Measurements from ENCODE around the gene ZNF70. TPM values are rescaled to one million over a fixed set of nuclear protein-coding genes. Genes with fewer than 3 reads are reported as not detected.

Gene ZNF70
- total and polyA plus RNA-seq, 10 of the 15 experiments (the other 5 are each of a cell fraction or from before 2014, with no cell fraction given), result 0.15 to 2.3 (median 0.85) TPM

DNA sequence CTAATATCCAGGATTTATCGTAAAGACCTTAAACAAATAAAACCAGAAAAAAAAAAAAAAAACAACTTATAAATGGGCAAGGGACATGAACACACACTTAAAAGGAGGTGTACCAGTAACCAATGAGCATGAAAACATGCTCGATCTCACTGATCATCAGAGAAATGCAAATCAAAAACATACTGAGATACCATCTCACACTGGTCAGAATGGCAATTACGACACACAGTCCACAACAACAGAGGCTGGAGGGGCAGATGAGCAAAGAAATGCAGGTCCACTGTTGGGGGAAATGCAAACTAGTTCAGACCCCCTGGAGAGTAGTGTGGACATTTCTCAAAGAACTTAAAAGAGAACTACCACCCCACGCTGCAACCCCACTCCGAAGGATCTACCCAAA lies 46.9 kb downstream of the ZNF70 start:
- Histone ChIP-seq H2AFZ (ENCODE audit: control insufficient read depth, low read depth, low read length) (no peak overlapping the region), H3K27me3 (replicated peaks in 1 of 2; ENCODE audit: control insufficient read depth in 2 of 2, insufficient read depth in 2 of 2, low read length in 1 of 2) (no peaks in the 10 kb centered on the region), H3K4me3 (no peak overlapping the region), H3K36me3 (ENCODE audit: control insufficient read depth in 2 of 2, insufficient read depth in 2 of 2, low read length in 1 of 2) (peaks cover 5 to 36% of the 10 kb centered on the region in 2 experiments), H3K9ac (ENCODE audit: control insufficient read depth, insufficient read depth, low read length) (no peak overlapping the region), H4K20me1 (ENCODE audit: control insufficient read depth, insufficient read depth) (no peaks in the 10 kb centered on the region), H3K9me3 (replicated peaks; ENCODE audit: control insufficient read depth, insufficient read depth, low read length) (no peaks in the 10 kb centered on the region), H3K4me2 (ENCODE audit: control insufficient read depth, insufficient read depth) (no peak overlapping the region), H3K4me1 (ENCODE audit: control insufficient read depth, insufficient read depth, low read length) (0 out of 2 replicates have a peak, but pooled peaks cover 8% of the 10 kb centered on the region), H3K27ac (ENCODE audit: control insufficient read depth, insufficient read depth) (no peak overlapping the region), H3K79me2 (ENCODE audit: control insufficient read depth, insufficient read depth, low read length) (no peaks in the 10 kb centered on the region)
- intact Hi-C loops (cut with micrococcal nuclease; ENCODE audit: unreplicated experiment), result no loop called here
- ChIA-PET CTCF (no interaction called here), SMC1A (ENCODE audit: uncharacterized antibody, unreplicated experiment) (no interaction called here), POLR2A (no interaction called here), RAD21 (ENCODE audit: unreplicated experiment) (no interaction called here)
- in situ Hi-C loops (cut with MboI), result no loop called here
- no peak for FAIRE-seq
- DNase-seq (ENCODE audit: low read depth, low spot score), result no peak
- TF ChIP-seq SUZ12 (IDR thresholded peaks at IDR 0.05; ENCODE audit: unreplicated experiment) (no peak), EGR1 (IDR thresholded peaks at IDR 0.05; ENCODE audit: borderline replicate concordance in 1 of 2, low read depth in 2 of 2, low read length in 2 of 2) (no peak), GABPA (IDR thresholded peaks at IDR 0.05; ENCODE audit: low read depth) (no peak), EP300 (IDR thresholded peaks at IDR 0.05; ENCODE audit: borderline replicate concordance in 1 of 2, control insufficient read depth in 1 of 2, low read depth in 2 of 2, low read length in 2 of 2) (no peak)
- TF ChIP-seq, protein P1, sequence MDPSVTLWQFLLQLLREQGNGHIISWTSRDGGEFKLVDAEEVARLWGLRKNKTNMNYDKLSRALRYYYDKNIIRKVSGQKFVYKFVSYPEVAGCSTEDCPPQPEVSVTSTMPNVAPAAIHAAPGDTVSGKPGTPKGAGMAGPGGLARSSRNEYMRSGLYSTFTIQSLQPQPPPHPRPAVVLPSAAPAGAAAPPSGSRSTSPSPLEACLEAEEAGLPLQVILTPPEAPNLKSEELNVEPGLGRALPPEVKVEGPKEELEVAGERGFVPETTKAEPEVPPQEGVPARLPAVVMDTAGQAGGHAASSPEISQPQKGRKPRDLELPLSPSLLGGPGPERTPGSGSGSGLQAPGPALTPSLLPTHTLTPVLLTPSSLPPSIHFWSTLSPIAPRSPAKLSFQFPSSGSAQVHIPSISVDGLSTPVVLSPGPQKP (IDR thresholded peaks at IDR 0.05; ENCODE audit: low read depth, low read length), result no peak
- no peak for ATAC-seq
- 86% methylated on average over 5 of the region's 5 CpGs for WGBS (ENCODE audit: insufficient coverage, insufficient replicate concordance, low lambda C conversion rate, missing lambda C conversion rate)
- no TSS peak for BruUV-seq (replicated peaks)

- no peak for DNase-seq (ENCODE audit: low read depth, low spot score)
- H3K4me1 ChIP-seq (ENCODE audit: control insufficient read depth, insufficient read depth, low read length), result peaks cover 19% of the 10 kb centered on the region
- WGBS (ENCODE audit: insufficient coverage, insufficient replicate concordance, low lambda C conversion rate, missing lambda C conversion rate), result 79% methylated on average over 7 of the region's 7 CpGs
- ChIA-PET RAD21 (ENCODE audit: unreplicated experiment) (no interaction called here), SMC1A (ENCODE audit: uncharacterized antibody, unreplicated experiment) (no interaction called here), CTCF (no interaction called here), POLR2A (no interaction called here)
- H3K9me3 ChIP-seq (replicated peaks; ENCODE audit: control insufficient read depth, insufficient read depth, low read length), result no peaks in the 10 kb centered on the region
- intact Hi-C loops (cut with micrococcal nuclease; ENCODE audit: unreplicated experiment), result no loop called here
- no TSS peak for BruUV-seq (replicated peaks)
- no peaks in the 10 kb centered on the region for H3K79me2 ChIP-seq (ENCODE audit: control insufficient read depth, insufficient read depth, low read length)
- ATAC-seq, result no peak
- H3K27ac ChIP-seq (ENCODE audit: control insufficient read depth, insufficient read depth), result no peak overlapping the region
- H3K27me3 ChIP-seq (replicated peaks in 1 of 2; ENCODE audit: control insufficient read depth in 2 of 2, insufficient read depth in 2 of 2, low read length in 1 of 2), result no peaks in the 10 kb centered on the region
- H4K20me1 ChIP-seq (ENCODE audit: control insufficient read depth, insufficient read depth), result no peaks in the 10 kb centered on the region
- H3K36me3 ChIP-seq (ENCODE audit: control insufficient read depth in 2 of 2, insufficient read depth in 2 of 2, low read length in 1 of 2), result peaks cover 9 to 22% of the 10 kb centered on the region in 2 experiments
- no peak overlapping the region for H3K4me3 ChIP-seq
- in situ Hi-C loops (cut with MboI), result no loop called here
- no peak overlapping the region for H2AFZ ChIP-seq (ENCODE audit: control insufficient read depth, low read depth, low read length)
- no peak overlapping the region for H3K4me2 ChIP-seq (ENCODE audit: control insufficient read depth, insufficient read depth)
- no peak for FAIRE-seq
- H3K9ac ChIP-seq (ENCODE audit: control insufficient read depth, insufficient read depth, low read length), result no peak overlapping the region
- TF ChIP-seq KDM1A (IDR thresholded peaks at IDR 0.05; ENCODE audit: borderline replicate concordance) (no peak), PML (IDR thresholded peaks at IDR 0.05; ENCODE audit: low read length) (no peak), POLR2AphosphoS2 (IDR thresholded peaks at IDR 0.05; ENCODE audit: low read depth, low read length) (no peak), ZNF384 (IDR thresholded peaks at IDR 0.05; ENCODE audit: borderline replicate concordance, low read depth, low read length) (no peak), RUNX3 (IDR thresholded peaks at IDR 0.05; ENCODE audit: low read length) (no peak), TCF3 (IDR thresholded peaks at IDR 0.05; ENCODE audit: borderline replicate concordance, insufficient read depth, low read depth, low read length) (no peak)
- TF ChIP-seq, protein P2, sequence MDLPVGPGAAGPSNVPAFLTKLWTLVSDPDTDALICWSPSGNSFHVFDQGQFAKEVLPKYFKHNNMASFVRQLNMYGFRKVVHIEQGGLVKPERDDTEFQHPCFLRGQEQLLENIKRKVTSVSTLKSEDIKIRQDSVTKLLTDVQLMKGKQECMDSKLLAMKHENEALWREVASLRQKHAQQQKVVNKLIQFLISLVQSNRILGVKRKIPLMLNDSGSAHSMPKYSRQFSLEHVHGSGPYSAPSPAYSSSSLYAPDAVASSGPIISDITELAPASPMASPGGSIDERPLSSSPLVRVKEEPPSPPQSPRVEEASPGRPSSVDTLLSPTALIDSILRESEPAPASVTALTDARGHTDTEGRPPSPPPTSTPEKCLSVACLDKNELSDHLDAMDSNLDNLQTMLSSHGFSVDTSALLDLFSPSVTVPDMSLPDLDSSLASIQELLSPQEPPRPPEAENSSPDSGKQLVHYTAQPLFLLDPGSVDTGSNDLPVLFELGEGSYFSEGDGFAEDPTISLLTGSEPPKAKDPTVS (IDR thresholded peaks at IDR 0.05; ENCODE audit: low read depth, low read length), result no peak
- TF ChIP-seq, protein P3, sequence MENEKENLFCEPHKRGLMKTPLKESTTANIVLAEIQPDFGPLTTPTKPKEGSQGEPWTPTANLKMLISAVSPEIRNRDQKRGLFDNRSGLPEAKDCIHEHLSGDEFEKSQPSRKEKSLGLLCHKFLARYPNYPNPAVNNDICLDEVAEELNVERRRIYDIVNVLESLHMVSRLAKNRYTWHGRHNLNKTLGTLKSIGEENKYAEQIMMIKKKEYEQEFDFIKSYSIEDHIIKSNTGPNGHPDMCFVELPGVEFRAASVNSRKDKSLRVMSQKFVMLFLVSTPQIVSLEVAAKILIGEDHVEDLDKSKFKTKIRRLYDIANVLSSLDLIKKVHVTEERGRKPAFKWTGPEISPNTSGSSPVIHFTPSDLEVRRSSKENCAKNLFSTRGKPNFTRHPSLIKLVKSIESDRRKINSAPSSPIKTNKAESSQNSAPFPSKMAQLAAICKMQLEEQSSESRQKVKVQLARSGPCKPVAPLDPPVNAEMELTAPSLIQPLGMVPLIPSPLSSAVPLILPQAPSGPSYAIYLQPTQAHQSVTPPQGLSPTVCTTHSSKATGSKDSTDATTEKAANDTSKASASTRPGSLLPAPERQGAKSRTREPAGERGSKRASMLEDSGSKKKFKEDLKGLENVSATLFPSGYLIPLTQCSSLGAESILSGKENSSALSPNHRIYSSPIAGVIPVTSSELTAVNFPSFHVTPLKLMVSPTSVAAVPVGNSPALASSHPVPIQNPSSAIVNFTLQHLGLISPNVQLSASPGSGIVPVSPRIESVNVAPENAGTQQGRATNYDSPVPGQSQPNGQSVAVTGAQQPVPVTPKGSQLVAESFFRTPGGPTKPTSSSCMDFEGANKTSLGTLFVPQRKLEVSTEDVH (IDR thresholded peaks at IDR 0.05; ENCODE audit: low read depth, partially characterized antibody), result no peak
Measured at GRCh38 chr22:23700706-23701105, 50.2 kb downstream of the ZNF70 start.
